Stimulated activated CD4-positive, alpha-beta T cell treated with anti-CD3 and anti-CD28 coated beads, Interleukin-1b, Interleukin-23, amount 100 ng/mL, for 48 hours (primary cell): ENCODE measurements around the gene SLC7A14.

Experiments used
- DNase-seq: peaks from one replicate; pipeline ENCODE4 v3.0.0-alpha.2; 2020

SLC7A14 gene

DNA sequence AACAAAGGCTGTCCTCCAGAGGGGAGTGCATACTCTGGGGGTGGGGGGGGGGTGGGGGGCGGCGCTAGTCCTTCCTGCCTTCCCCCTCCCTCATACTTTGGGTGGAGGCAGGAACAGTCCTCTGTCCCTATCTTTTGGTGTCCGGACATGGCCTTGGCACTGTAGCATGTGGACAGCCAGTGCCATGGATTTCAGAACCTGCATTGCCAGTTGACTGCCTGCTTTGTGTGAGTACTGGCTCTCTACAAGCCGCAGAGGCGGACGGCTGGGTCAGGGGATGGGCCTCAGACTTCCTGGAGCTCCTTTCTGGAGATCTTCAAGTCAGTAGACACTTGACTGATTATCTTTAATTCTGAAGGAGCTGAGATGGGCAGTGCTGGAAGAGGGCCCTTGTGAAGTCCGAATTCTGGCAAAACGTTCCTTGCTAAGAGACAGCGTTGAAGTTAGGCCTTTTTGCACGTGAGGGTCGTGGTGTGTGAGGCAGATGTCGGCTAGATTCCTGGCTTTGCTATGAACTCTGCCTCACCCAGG is 164.7 kb downstream of the SLC7A14 start:
- no peak for DNase-seq

DNA sequence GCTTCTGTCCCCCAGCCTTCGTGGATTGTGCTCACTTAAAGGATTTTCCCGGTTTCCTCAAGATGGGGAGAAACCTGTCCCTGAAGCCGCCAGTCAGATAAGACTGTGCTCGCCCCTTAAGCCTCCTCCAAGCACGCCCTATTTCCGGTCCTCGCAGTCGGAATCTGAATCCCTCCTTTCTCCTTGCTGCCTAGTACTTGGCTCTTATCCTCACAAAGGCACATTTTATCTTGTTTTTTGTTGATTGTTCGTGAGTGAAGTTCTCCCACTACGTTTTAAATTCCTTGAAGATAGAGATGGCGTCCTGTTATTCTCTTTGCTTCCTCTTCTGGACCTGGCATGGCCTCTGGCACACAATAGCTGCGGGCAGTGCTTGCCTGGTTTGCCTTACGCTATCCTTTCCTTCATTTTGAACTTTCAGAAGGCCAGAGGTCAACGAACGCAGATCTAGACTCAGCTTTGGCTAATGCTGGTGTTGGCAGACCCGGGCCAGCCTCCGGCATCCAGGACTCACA is 165.5 kb downstream of the SLC7A14 start:
- DNase-seq = no peak

DNA sequence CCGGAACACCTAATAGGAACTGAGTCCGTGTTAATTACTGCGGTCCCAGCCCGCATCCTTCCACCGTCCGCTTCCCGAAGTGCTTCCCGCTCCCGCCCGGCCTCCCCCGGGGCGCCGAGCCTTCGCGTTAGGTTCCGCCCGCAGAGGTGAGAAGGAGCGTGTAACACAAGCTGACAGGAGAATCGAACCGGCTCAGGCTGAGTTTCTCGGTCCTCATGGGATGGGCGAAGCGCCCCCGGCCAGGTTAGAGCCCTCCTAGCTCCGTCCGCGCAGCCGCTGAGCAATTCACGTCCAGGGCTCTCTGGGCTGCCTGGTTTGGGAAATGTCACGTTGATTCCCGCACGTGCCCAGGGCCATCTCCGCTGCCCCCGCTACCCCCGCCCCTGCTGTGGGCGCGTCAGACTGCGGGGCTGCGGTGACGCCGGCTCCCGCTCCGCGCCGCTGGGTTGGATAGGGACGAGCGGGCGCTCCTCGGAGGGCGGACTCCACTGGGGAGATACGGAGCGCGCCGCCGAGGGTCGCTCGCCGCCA is 166.3 kb downstream of the SLC7A14 start:
- no peak for DNase-seq

DNA sequence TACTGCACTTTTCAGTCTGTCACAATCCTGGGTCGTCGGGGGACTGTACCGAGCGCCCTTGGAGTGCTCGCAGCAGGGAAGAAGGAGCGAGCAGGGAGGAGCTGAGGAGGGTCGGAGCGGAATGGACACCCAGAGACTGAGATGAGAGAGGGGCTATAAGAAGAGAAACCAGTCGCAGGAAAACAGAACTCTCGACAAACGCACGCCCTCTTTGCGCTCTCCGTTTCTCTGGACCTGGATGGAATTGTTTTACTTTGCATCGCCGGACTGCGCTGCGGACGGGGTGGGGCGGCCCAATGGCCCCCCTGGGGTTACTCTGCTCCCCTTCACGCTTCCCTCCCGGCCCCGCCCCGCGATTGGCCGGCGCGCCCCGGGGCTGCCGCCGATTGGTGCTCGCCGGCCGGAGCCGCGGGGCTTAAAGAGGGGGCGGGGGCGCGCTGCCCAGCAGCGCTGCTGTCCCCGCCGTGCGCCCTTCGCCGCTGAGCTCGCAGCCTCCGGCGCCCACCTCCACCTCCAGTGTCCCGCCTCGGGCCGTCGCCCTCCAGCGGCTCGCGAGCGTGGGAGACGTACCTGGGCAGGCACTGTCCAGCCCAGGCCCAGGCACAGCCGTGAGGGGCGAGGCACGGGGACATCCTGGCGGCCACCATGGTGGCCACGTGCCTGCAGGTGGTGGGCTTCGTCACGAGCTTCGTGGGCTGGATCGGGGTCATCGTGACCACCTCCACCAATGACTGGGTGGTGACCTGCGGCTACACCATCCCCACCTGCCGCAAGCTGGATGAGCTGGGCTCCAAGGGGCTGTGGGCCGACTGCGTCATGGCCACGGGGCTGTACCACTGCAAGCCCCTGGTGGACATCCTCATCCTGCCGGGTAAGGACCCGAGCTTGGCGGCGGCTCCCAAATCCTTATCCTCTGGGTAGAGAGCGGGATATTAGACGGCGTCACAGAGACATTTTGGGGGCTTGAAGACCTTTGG is 167.2 kb downstream of the SLC7A14 start, which contains the start of gene CLDN11:
Gene CLDN11 (plus strand): TSS at position 447 of the 977 bp plus-strand sequence. CDS start 199 bp downstream, at position 646.
- no peak for DNase-seq

DNA sequence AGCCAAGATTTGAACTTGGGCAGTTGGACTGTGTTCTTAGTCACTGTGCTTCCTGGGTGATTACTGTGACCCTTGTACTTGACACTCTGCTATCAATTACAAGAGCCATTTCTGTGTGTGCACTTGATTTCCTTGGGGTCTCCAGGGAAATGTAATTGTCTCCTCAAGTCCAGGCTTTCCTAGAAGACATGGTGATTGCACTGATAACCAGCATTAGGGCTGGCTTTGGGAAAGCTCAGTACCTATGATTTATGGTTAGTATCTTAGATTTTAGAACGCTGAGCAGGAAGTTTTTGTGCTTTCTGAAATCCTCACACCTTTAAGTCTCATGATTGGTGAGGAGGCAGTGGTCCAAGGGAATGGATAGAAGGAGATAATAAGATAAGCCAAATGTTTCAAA is 168.8 kb downstream of the SLC7A14 start:
- no peak for DNase-seq

DNA sequence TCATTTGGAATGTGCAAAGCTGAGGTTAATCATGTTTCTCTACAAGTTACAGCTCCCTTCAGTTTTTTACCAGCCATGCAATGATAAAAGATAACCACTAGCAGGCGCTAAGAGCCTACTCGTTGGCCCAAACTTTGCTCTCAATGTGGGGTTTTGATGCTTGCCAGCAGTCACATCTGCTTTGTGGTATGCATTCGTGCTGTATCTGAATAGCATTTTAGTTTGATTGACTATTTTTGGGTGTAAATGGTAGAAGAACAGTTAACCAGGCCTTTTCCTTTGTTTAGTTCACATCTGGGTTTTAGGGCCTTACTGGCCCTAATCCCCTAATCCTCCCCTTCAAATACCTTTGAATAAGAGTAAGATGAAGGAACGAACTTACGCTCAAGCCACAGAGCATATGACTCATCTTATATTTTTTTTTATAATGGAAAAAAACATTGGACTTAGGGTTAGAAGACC is 171.6 kb downstream of the SLC7A14 start:
- peak; percentile 27 for DNase-seq

DNA sequence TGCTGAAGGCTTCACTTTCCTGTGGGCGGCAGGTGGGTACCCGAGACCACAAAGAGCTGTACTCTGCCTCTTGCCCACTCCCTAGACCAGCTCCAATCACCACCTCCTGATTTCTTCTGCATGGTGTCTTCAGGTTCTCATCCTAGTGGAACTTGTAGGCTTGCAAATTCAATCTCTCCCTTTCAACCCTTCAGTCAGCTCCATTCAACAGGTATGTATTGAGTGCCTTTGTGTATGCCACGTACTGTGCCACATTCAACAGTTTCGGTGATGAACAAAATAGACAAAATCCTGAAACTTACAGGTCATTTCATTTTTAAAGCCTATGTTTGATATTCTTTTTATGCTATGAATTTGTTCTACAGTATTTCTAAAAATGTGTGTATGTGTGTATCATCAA is 172.6 kb downstream of the SLC7A14 start:
- DNase-seq = no peak

DNA sequence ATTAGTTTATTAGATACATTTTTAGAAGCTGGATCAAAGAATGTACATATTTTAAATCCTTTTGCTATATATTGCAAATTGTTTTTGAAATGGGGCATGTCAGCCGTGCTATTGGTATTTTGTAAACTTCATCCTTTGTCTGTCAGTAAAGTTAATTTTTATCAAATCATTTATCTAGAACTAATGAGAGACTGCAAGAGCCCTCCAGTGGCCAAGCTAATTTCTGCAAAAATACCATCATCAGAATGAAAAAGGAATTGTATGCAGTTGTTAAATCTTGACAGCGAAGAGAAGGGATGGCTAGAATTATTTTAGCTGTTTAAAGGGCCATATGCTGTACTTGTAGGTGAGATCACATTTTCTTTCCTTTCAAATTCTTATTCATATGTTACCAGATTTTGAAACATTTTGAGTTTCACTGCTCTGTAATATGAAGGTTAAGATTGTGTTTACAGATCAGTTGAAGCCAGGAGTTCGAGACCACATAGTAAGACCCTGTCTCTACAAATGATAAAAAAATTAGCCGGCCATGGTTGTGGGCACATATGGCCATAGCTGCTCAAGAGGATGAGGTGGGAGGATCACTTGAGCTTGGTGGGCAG is 175.3 kb downstream of the SLC7A14 start:
- DNase-seq = no peak
